Lower leg skin (tissue), 4 donors: ENCODE results near the gene ATMIN. TPM values are rescaled to one million over a fixed set of nuclear protein-coding genes. Genes with fewer than 3 reads are reported as not detected.

Source experiments
- DNase-seq, 2 donors: peaks; one replicate each; pipeline ENCODE4 v3.0.0-alpha.2; 2019; ENCODE audit warnings: low spot score in 2 of 2
- H3K4me3 ChIP-seq: fragments of 200-600 bp; sonication (generic); 2 replicates; pipeline ENCODE4 v1.5.1; 2017; ENCODE audit warnings: mild to moderate bottlenecking, low read depth; ENCODE audit not compliant: poor library complexity, severe bottlenecking
- POLR2A ChIP-seq, 2 donors: fragments of 450-650 bp; IDR thresholded peaks; one replicate each; pipeline ENCODE4 v1.6.1; 2016 to 2017; ENCODE audit warnings: antibody characterized with exemption in 2 of 2, mild to moderate bottlenecking in 1 of 2, moderate library complexity in 1 of 2
- WGBS, 2 donors: methylation state at CpG; one replicate each; pipeline ENCODE4 v1.1.5; 2018; 5-methylcytosine and 5-hydroxymethylcytosine counted together
- intact Hi-C: fragments of 100-400 bp; cut with DNase I; formaldehyde crosslinking; loops from one replicate; pipeline ENCODE4 v1.15.0; 2023; ENCODE audit warnings: low total_unique reads
- total RNA-seq, 4 donors: library from RNA; depleted of rRNA; stranded (reverse); fragments of >200 nt; gene quantifications; one replicate each; pipeline ENCODE4 v1.1.0, GENCODE V29; 2016
- TF ChIP-seq, protein P1 (sequence below), 3 donors: fragments of 450-650 bp; IDR thresholded peaks; one replicate each; pipeline ENCODE4 v1.5.1; 2016; ENCODE audit warnings: antibody characterized with exemption in 3 of 3, mild to moderate bottlenecking in 3 of 3, moderate library complexity in 2 of 3

The ATMIN gene
- total RNA-seq, 4 donors from 2014 or later: 33.3 to 51.7 (median 41.9) TPM

DNA sequence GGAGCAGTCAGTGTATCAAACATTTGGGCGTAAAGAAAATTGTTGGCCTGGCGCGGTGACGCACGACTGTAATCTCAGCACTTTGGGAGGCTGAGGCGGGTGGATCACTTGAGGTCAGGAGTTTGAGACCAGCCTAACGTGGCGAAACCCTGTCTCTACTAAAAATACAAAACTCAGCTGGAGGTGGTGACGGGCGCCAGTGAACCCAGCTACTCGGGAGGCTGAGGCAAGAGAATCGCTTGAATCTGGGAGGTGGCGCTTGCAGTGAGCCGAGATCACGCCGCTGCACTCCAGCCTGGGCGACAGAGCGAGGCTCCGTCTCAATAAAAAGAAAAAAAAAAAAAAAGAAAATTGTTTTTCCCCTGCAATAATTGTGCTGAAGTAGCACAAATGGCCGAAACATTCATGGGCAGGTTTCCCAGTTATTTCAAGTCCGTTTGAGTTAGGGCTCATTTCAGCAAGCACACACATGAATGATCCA is 59.2 kb downstream of the ATMIN start:
- 68 to 74% methylated on average over 21 of the region's 21 CpGs for WGBS, 2 donors
- no peak for TF ChIP-seq POLR2A (IDR thresholded peaks at IDR 0.05)
- TF ChIP-seq, protein P1, sequence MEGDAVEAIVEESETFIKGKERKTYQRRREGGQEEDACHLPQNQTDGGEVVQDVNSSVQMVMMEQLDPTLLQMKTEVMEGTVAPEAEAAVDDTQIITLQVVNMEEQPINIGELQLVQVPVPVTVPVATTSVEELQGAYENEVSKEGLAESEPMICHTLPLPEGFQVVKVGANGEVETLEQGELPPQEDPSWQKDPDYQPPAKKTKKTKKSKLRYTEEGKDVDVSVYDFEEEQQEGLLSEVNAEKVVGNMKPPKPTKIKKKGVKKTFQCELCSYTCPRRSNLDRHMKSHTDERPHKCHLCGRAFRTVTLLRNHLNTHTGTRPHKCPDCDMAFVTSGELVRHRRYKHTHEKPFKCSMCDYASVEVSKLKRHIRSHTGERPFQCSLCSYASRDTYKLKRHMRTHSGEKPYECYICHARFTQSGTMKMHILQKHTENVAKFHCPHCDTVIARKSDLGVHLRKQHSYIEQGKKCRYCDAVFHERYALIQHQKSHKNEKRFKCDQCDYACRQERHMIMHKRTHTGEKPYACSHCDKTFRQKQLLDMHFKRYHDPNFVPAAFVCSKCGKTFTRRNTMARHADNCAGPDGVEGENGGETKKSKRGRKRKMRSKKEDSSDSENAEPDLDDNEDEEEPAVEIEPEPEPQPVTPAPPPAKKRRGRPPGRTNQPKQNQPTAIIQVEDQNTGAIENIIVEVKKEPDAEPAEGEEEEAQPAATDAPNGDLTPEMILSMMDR (IDR thresholded peaks at IDR 0.05): no peak
- H3K4me3 ChIP-seq: no peak overlapping the region
- intact Hi-C loops: no loop called here
- peak in 1 of 2 donors; percentile 60 for DNase-seq

DNA sequence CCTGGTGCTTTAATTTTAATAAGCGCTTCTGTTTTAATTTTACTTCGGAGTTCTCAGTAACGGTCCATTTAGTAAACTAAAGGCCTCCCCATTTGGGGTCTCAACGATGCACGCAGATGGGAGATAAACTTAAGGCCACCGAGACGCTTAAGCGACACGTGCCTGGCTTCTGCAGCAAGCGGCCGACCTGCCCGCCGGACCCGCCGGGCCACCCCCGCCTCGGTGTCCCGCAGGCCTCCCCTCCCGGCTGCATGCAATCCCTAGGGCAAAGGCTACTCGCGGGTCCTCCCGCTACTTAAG is 60.0 kb downstream of the ATMIN start:
- 0 to 1% methylated on average over 19 to 22 of the region's 22 CpGs for WGBS, 2 donors
- intact Hi-C loops: no loop called here

DNA sequence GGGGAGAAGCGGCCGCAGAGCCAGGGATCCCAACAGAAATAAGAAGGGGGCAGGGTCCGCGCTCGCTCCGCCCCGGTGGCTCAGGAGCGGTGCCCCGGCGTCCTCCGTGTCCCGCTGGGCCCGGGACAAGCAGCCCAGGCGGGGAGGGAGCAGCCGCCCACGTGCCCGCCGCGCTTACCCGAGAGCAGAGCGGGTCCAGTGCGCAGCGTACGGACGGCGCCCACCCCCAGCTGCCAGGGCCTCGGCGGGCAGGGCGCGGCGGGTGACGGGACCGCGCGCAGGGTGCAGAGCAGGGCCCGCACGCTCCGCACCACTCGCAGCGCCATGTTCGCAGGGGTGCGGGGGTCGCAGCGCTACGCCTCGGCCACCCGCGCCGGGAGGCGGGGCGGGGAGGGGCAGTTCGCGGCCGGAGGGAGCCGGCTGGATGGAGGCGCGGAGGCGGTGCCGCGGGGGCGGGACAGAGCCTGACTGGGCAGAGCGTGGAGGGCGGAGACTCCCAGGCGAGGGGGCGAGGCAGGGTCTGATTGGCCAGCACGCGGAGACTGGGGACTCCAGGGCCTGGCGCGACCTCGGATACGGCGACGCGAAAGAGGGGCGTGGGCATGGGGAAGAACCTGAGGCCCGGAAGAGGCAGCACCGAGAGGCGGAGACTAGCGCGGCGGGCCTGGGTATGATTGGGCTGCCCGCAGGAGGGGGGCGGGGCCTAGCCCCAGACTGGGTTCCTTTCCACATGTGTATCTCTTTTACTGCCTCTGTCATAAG is 60.5 kb downstream of the ATMIN start, which contains the start of gene GCSH:
TSS of gene GCSH (minus strand) at position 443 of the 762 bp plus-strand sequence. CDS start at position 326, 117 bp downstream.
- intact Hi-C loops: no loop called here
- WGBS, 2 donors: 0% methylated on average over 17 to 34 of the region's 83 CpGs
- TF ChIP-seq, protein P1 (IDR thresholded peaks at IDR 0.05): no peak
- TF ChIP-seq POLR2A (IDR thresholded peaks at IDR 0.05): no peak
- peak; percentile 98 to 100 for DNase-seq
- H3K4me3 ChIP-seq: peak within 1 kb of the TSS; percentile 77

More for the DNA sequence above, 60.0 kb downstream of the ATMIN start:
- TF ChIP-seq, protein P1 (IDR thresholded peaks at IDR 0.05): no peak
- no peak for TF ChIP-seq POLR2A (IDR thresholded peaks at IDR 0.05)
- H3K4me3 ChIP-seq: peak overlapping the region; percentile 77
- DNase-seq: no peak

DNA sequence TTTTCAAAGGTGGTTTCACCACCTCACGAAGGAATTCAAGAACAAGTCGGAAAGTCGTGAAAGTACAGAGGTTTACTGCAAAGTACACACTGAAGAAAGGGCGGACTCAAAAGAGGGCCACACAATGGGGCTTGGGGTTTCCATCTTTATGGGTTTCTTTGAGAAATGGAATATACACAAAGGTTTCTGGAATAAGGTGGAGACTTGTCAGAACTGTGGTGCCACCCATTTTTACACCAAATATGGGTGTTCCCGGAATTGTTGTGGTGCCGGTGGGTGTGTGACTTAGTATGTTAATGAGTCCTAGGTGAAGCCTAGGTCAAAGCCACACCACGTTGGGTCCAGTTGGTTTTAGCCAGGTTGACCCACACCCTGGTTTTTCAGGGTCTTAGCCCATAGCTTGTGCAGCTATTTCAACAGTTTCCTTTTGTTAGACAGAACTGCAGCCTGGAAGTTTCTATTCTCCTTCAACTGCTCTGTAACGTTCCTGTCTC is 61.1 kb downstream of the ATMIN start:
- 37 to 39% methylated on average over 8 of the region's 8 CpGs for WGBS, 2 donors
- peak in 1 of 2 donors; percentile 74 for DNase-seq
- intact Hi-C loops: no loop called here
- TF ChIP-seq, protein P1 (IDR thresholded peaks at IDR 0.05): no peak
- no peak for TF ChIP-seq POLR2A (IDR thresholded peaks at IDR 0.05)
- no peak overlapping the region for H3K4me3 ChIP-seq

Other genes with a start within 250 kb of the ATMIN start
- gene CDYL2, start 231.2 kb upstream of the ATMIN start, total RNA-seq: 1 to 10 TPM; 1.3 to 1.9 (median 1.7) TPM
- gene CMC2, start 29.0 kb upstream of the ATMIN start, total RNA-seq: 10 to 100 TPM; 19.6 to 52.9 (median 32.6) TPM
- gene CENPN, start 28.6 kb upstream of the ATMIN start, total RNA-seq: 1 to 10 TPM; 3.8 to 5.2 (median 4.9) TPM
- gene C16orf46, start 41.4 kb downstream of the ATMIN start, total RNA-seq: 1 to 10 TPM in 2 of 4 donors, under 1 TPM in 2; 0.54 to 2.5 (median 1.3) TPM
- gene GCSH, start 60.6 kb downstream of the ATMIN start, total RNA-seq: 10 to 100 TPM in 2 of 4 donors, 1 to 10 TPM in 2; 4.8 to 10.6 (median 7.7) TPM
- gene BCO1, start 202.8 kb downstream of the ATMIN start, total RNA-seq: under 1 TPM in 2 of 4 donors, not detected in 2; 0.12 to 0.29 TPM